ELF-1 (cell line): Measurements from ENCODE around the gene THAP4.

Experiments
- DNase-seq: peaks from one replicate; pipeline ENCODE4 v3.0.0-alpha.2; 2016; ENCODE audit warnings: low read depth, low spot score

The THAP4 gene

GRCh38 chr2:241637018-241637794 lies at the start of gene THAP4, which contains the start of gene ATG4B:
Gene THAP4 (minus strand): TSS chr2:241637158. CDS start chr2:241637017, 141 bp downstream.
Gene ATG4B (plus strand): TSS chr2:241637693. CDS start chr2:241637715, 22 bp downstream.
- peak; percentile 93 for DNase-seq

- no peak for DNase-seq
Measured at GRCh38 chr2:241686324-241686649, 49.3 kb upstream of the THAP4 start.

- no peak for DNase-seq
Measured at GRCh38 chr2:241680827-241681599, 44.1 kb upstream of the THAP4 start.

- DNase-seq = no peak
Measured at GRCh38 chr2:241680044-241680443, 43.1 kb upstream of the THAP4 start.

- DNase-seq = no peak
Measured at GRCh38 chr2:241678784-241679540, 42.0 kb upstream of the THAP4 start.

- no peak for DNase-seq
Measured at GRCh38 chr2:241678307-241678706, 41.3 kb upstream of the THAP4 start.

GRCh38 chr2:241677392-241677791 lies 40.4 kb upstream of the THAP4 start:
- DNase-seq = no peak

- no peak for DNase-seq
Measured at GRCh38 chr2:241676665-241677064, 39.7 kb upstream of the THAP4 start.

- no peak for DNase-seq
Measured at GRCh38 chr2:241675885-241676284, 38.9 kb upstream of the THAP4 start.

- peak; percentile 44 for DNase-seq
Measured at GRCh38 chr2:241673797-241674725, 37.1 kb upstream of the THAP4 start.

GRCh38 chr2:241673189-241673663 lies 36.3 kb upstream of the THAP4 start:
- DNase-seq = no peak

GRCh38 chr2:241672243-241673188 lies 35.6 kb upstream of the THAP4 start:
- DNase-seq = no peak

GRCh38 chr2:241671457-241672240 lies 34.7 kb upstream of the THAP4 start:
- DNase-seq = no peak

GRCh38 chr2:241670333-241671110 lies 33.6 kb upstream of the THAP4 start:
- no peak for DNase-seq

GRCh38 chr2:241668839-241669238 lies 31.9 kb upstream of the THAP4 start:
- no peak for DNase-seq

- DNase-seq = no peak
Measured at GRCh38 chr2:241668354-241668753, 31.4 kb upstream of the THAP4 start.

GRCh38 chr2:241666627-241667400 lies 29.9 kb upstream of the THAP4 start:
- peak; percentile 79 for DNase-seq
